NCI-H2107 (cell line): Measurements from ENCODE around the gene PHPT1.
"Not testable (repeated sequence)": the region's sequence is repeated elsewhere in the genome, so short reads cannot be mapped to it uniquely, and the experiment has no call there.

Experiments
- DNase-seq: peaks from one replicate; lab custom pipeline; 2025; lab: John Stamatoyannopoulos, UW

PHPT1 gene

GRCh38 chr9:136849038-136849959 lies at the start of gene PHPT1:
TSS of gene PHPT1 (plus strand) at chr9:136849409. CDS start at chr9:136849431, 22 bp downstream.
- DNase-seq = peak; percentile 98

GRCh38 chr9:136799854-136800657 lies 49.2 kb upstream of the PHPT1 start:
- DNase-seq = peak; percentile 88

- no peak for DNase-seq
Observed at GRCh38 chr9:136802321-136802720, 46.9 kb upstream of the PHPT1 start.

- not testable (repeated sequence) for DNase-seq
Observed at GRCh38 chr9:136803009-136803550, 46.1 kb upstream of the PHPT1 start.

- no peak for DNase-seq
Observed at GRCh38 chr9:136803551-136804508, 45.4 kb upstream of the PHPT1 start.

DNA sequence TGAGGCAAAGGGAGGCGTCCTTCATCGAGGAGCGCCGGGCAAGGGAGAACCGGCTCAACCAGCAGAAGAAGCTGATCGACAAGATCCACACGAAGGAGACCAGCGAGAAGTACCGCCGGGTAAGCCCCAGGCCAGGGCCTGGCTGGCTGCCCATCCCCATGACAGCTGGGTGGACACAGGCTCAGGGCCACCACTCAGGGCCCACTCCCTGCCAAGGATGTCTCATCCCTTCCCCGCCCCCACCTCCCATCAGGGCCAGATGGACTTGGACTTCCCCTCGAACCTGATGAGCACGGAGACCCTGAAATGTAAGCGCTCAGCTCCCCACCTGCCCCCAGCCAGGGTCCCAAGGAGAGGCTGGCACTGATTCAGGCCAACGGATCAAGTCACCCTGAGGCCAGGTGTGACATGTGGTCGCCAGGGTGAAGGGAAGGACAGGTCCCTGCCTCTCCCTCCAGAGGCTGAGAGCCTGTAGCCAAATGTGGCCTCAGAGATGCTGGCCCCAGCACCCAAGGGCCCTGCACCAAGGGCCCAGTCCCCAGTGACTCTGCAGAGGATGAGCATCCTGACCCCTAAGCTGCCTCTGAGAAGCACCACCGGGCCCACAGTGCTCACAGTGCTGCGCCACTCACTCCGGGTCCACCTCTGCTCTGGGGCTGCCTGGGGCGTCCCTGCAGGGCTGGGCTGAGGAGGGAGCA lies 44.6 kb upstream of the PHPT1 start:
- no peak for DNase-seq

- no peak for DNase-seq
Observed at GRCh38 chr9:136805207-136805740, 43.9 kb upstream of the PHPT1 start.

GRCh38 chr9:136806067-136806466 lies 43.1 kb upstream of the PHPT1 start:
- DNase-seq = no peak

DNA sequence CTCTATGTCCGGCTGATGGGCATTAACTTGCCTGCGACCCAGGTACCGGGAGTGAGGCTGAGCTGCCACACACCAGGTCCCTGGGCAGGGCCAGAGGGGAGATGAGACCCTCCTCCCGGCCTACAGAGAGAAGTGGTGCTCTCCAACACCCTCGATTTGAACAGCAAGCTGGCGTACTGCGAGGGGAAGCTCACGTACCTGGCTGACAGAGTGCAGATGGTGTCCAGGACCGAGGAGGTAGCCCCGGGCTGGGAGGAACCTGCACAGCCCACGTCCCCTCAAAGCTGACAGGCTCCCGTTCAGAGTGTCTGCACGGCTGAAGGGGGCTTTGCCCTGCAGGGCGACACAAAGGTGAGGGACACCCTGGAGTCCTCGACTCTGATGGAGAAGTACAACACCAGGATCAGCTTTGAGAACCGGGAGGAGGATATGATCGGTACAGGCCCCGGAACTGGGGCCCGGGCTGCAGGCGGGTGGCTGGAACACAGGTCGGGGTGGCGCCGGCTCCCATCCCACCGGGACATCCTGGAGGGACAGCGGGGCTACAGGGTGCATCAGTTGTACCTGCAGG lies 42.5 kb upstream of the PHPT1 start:
- DNase-seq = no peak

GRCh38 chr9:136807281-136808074 lies 41.7 kb upstream of the PHPT1 start, which contains the start of gene RABL6:
TSS of gene RABL6 (plus strand) at chr9:136807948. CDS start at chr9:136808197, 249 bp downstream.
- DNase-seq = peak; percentile 73

DNA sequence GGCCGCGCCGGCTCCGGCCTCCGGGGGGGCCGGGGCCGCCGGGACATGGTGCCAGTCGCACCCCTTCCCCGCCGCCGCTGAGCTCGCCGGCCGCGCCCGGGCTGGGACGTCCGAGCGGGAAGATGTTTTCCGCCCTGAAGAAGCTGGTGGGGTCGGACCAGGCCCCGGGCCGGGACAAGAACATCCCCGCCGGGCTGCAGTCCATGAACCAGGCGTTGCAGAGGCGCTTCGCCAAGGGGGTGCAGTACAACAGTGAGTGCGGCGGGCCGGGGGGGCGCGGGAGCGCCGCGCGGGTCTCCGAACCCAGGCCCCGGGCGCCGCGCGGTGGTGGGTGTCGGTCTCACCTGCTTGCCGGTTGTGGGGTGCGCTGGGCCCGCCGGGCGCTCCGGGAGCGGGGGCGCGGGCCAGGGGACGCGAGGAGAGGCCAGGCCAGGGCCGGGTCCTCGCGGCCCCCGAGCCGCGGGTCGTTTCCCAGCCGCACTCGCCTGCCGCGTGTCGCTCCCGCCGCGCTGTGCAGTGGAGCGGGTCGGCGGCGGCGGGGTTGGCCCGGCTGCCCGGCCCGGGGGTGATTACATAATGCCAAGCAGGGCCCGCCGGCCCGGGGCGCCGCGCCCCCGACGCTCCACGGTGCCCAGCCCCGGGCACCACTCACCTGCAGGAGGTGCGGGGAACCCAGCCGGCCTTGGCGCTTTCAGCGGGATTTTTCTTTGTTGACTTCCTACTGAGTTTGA lies 41.0 kb upstream of the PHPT1 start:
- DNase-seq = no peak

DNA sequence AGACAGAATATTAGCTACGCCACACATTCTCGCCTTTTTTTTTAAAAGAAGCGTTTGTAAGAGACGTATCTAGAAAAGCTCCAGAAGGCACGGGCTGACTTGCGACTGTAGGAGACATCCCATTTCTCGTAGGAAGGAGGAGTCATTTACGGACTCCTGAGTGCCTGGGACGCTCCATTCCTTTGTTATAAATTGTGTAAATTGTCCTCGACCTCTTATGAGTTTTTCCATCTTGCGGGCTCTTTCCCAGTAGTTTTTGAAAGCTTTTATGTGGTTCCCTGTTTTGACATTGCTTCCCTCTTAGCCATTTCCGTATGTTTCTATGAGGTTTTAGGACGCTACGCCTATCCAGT lies 40.4 kb upstream of the PHPT1 start:
- DNase-seq = no peak

- no peak for DNase-seq
Observed at GRCh38 chr9:136814725-136815421, 34.3 kb upstream of the PHPT1 start.

DNA sequence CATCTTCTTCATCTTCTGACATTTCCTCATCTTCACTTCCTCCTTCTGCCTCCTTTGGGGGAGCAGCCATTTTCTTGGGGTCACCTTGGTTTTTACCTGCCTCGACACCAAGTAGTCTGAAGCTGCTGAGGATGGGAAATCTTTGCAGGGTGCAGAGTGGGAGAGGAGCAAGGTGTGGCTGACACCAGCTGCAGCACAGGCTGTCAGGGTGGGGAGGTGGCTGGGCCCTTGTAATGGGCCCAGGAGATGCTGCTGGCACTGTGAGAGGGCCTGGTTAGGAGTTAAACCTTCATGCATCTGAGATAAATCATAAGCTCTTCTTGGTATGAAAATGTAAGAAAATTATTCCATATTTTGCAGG lies 33.8 kb upstream of the PHPT1 start:
- DNase-seq = no peak

DNA sequence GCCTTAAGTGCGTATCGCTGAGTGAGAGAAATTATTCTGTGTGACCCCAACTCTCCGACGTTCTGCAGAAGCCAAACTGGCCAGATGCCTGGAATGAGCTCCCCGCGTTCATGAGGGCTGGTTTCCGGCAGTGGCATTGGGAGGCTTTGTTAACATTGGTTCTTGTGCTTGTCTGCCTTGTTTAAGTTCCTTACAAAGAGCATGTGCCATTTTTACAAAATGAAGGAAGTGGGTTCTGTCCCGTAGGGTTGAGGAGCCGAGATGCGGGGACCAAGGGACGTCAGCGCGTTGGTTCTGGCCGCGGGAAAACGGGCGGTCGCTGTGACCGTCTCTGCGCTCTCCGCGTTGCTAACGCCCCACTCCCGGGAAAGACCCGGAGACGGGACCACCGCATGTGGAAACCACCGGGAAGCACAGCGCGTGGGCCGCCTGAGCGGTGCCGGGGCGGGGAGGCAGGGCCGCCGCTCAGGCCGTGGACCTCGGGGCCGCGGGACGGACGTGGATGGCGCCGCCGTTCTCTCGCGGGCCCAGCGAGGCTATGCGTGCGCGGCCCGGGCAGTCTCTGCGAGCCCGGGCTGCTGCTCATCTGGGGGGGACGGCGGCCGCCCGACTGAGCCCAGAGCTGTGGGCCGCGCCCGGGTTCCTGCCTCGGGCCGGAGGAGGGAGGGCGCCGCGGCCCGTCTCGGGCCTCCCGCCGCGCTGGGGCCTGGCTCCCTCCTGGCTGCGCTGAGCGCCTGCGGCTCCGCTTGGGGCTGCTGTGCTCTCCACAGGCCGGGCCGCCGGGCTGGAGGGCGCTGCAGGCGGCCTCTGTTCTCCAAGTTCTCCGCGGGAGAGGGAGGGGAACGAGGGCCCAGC lies 28.0 kb upstream of the PHPT1 start:
- DNase-seq = no peak

- DNase-seq = no peak
Observed at GRCh38 chr9:136821826-136822544, 27.2 kb upstream of the PHPT1 start.
